SK-N-SH (cell line): Measurements from ENCODE around the gene LILRB3.

Source experiments
- CTCF ChIP-seq: fragments of 200-600 bp; sonication (generic); IDR thresholded peaks from 2 replicates; pipeline ENCODE4 v1.6.1; 2017; ENCODE audit warnings: antibody characterized with exemption, mild to moderate bottlenecking, moderate library complexity
- EP300 ChIP-seq, 2 experiments: IDR thresholded peaks; 2 replicates each; pipeline versions ENCODE4 v1.4.0 to v1.6.1; 2012; ENCODE audit warnings: borderline replicate concordance in 1 of 2, low read depth in 1 of 2, low read length in 1 of 2
- EZH2phosphoT487 ChIP-seq: fragments of 200-600 bp; sonication (generic); IDR thresholded peaks from 2 replicates; pipeline ENCODE4 v1.6.1; 2017; ENCODE audit warnings: low read depth, mixed run types, mild to moderate bottlenecking, antibody characterized with exemption, moderate library complexity, borderline replicate concordance
- FOSL2 ChIP-seq: IDR thresholded peaks from 2 replicates; pipeline ENCODE4 v1.4.0; 2012; ENCODE audit warnings: low read depth, mild to moderate bottlenecking, moderate library complexity, borderline replicate concordance
- JUND ChIP-seq: IDR thresholded peaks from 2 replicates; pipeline ENCODE4 v1.4.0; 2012
- MEF2A ChIP-seq: IDR thresholded peaks from 2 replicates; pipeline ENCODE4 v1.4.0; 2012; ENCODE audit warnings: low read depth, borderline replicate concordance
- NFIC ChIP-seq: IDR thresholded peaks from 2 replicates; pipeline ENCODE4 v1.4.0; 2012; ENCODE audit warnings: borderline replicate concordance
- POLR2AphosphoS5 ChIP-seq: IDR thresholded peaks from 2 replicates; pipeline ENCODE4 v1.6.1; 2012; ENCODE audit warnings: low read depth, low read length
- YY1 ChIP-seq: IDR thresholded peaks from 2 replicates; pipeline ENCODE4 v1.4.0; 2012; ENCODE audit warnings: low read depth, mild to moderate bottlenecking
- ZBTB33 ChIP-seq: IDR thresholded peaks from 2 replicates; pipeline ENCODE4 v1.4.0; 2012; ENCODE audit warnings: low read depth, borderline replicate concordance

DNA sequence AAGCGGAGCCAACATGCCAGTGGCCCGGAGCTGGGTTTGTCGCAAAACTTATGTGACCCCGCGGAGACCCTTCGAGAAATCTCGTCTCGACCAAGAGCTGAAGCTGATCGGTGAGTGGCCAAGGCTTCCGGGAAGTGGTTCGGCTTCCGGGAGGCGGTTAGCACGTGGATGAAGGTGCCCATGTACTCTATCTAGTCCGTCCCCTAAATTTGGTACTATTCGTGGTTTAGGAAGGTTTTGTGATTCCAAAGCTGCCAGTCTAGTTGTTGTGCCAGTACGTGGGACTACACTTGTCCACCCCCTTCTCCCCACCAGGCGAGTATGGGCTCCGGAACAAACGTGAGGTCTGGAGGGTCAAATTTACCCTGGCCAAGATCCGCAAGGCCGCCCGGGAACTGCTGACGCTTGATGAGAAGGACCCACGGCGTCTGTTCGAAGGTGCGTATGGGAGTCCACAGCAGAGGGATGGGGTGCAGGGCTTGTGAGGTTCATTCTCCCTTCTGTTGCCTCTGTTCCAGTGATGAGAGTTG, 21.6 kb downstream of the LILRB3 start:
- TF ChIP-seq CTCF, result no peak
- no peak for TF ChIP-seq POLR2AphosphoS5
- TF ChIP-seq MEF2A, result no peak
- TF ChIP-seq FOSL2, result no peak
- TF ChIP-seq NFIC, result no peak
- no peak for TF ChIP-seq YY1
- no peak for TF ChIP-seq EP300 (IDR thresholded peaks at IDR 0.05; ENCODE audit: borderline replicate concordance in 1 of 2, low read depth in 1 of 2, low read length in 1 of 2)
- TF ChIP-seq JUND, result no peak
- no peak for TF ChIP-seq ZBTB33
- TF ChIP-seq EZH2phosphoT487, result no peak
